Panc1 (cell line): ENCODE results near the gene NUTM2E. TPM values are rescaled to one million over a fixed set of nuclear protein-coding genes. Genes with fewer than 3 reads are reported as not detected.
"Not testable (repeated sequence)": the region's sequence is repeated elsewhere in the genome, so short reads cannot be mapped to it uniquely, and the experiment has no call there.

Experiments
- ATAC-seq: fragments of 200-7000 bp; cut with Tn5 transposase; 2 replicates; pipeline ENCODE4 v1.9.1; 2020; ENCODE audit warnings: mild to moderate bottlenecking, moderate library complexity
- BruUV-seq: library from RNA; stranded (reverse); fragments of 400-500 nt; replicated peaks from 2 replicates; lab custom pipeline; 2021; lab: Mats Ljungman, UMichigan
- CTCF ChIA-PET: fragments of 300-600 bp; sonication (Branson Sonifier 250); formaldehyde crosslinking; loops from one replicate; lab custom pipeline; 2022; ENCODE audit warnings: antibody characterized with exemption; lab: Charles Lee
- POLR2A ChIA-PET: fragments of 300-600 bp; sonication (Branson Sonifier 250); formaldehyde crosslinking; loops from one replicate; lab custom pipeline; 2022; ENCODE audit warnings: antibody characterized with exemption; lab: Charles Lee
- DNase-seq: peaks from one replicate; pipeline ENCODE4 v3.0.0-alpha.2; 2010; ENCODE audit warnings: low read depth, low spot score
- H3K27ac ChIP-seq: 2 replicates; pipeline ENCODE4 v1.5.1; 2011; ENCODE audit warnings: mild to moderate bottlenecking, low read length, inconsistent platforms
- H3K27me3 ChIP-seq: fragments of 200-500 bp; sonication (Bioruptor generic); 2 replicates; pipeline ENCODE4 v1.6.0; 2014; ENCODE audit warnings: low read length, inconsistent platforms; ENCODE audit not compliant: control insufficient read depth, insufficient read depth
- H3K36me3 ChIP-seq: fragments of 200-500 bp; sonication (Bioruptor generic); 2 replicates; pipeline ENCODE4 v1.5.1; 2014; ENCODE audit warnings: inconsistent platforms, mild to moderate bottlenecking, low read length, moderate library complexity; ENCODE audit not compliant: control insufficient read depth, insufficient read depth
- H3K4me1 ChIP-seq: 2 replicates; pipeline ENCODE4 v1.5.1; 2011; ENCODE audit warnings: inconsistent platforms, mild to moderate bottlenecking, low read length, moderate library complexity; ENCODE audit not compliant: control insufficient read depth, insufficient read depth
- H3K4me3 ChIP-seq, 2 experiments: 2 replicates each; pipeline ENCODE4 v1.5.1; 2011 to 2012; ENCODE audit warnings: low read depth in 2 of 2, low read length in 2 of 2, mild to moderate bottlenecking in 2 of 2, inconsistent platforms in 1 of 2, moderate library complexity in 1 of 2
- H3K9me3 ChIP-seq: fragments of 200-500 bp; sonication (Bioruptor generic); 2 replicates; pipeline ENCODE4 v1.5.1; 2014; ENCODE audit warnings: low read depth, mild to moderate bottlenecking, inconsistent platforms, low read length, moderate library complexity; ENCODE audit not compliant: control insufficient read depth, insufficient read depth
- in situ Hi-C: cut with HindIII; loops from 2 replicates; pipeline ENCODE4 v1.10.0; 2016; ENCODE audit warnings: low sequenced_read_pairs, low pct_unique_long_range_greater_than_20kb
- intact Hi-C: fragments of 100-400 bp; cut with micrococcal nuclease; formaldehyde crosslinking; loops from one replicate; pipeline ENCODE4 v1.10.0; 2022; ENCODE audit not compliant: unreplicated experiment
- total RNA-seq: library from RNA; stranded (reverse); gene quantifications from one replicate; pipeline ENCODE4 v1.2.1, GENCODE V29; 2021; ENCODE audit not compliant: unreplicated experiment

Gene NUTM2E
- total RNA-seq, 1 experiment from 2014 or later: 0.08 TPM

GRCh38 chr10:79862269-79862668, 35.7 kb downstream of the NUTM2E start:
- ATAC-seq, H3K4me1 ChIP-seq, H3K27ac ChIP-seq, H3K36me3 ChIP-seq, H3K27me3 ChIP-seq, DNase-seq, H3K9me3 ChIP-seq, H3K4me3 ChIP-seq, intact Hi-C loops, BruUV-seq, CTCF ChIA-PET, POLR2A ChIA-PET, in situ Hi-C loops: not testable (repeated sequence)

- H3K4me3 ChIP-seq, in situ Hi-C loops, BruUV-seq, POLR2A ChIA-PET, intact Hi-C loops, H3K36me3 ChIP-seq, H3K27ac ChIP-seq, ATAC-seq, H3K4me1 ChIP-seq, H3K9me3 ChIP-seq, CTCF ChIA-PET, H3K27me3 ChIP-seq, DNase-seq: not testable (repeated sequence)
These were observed 36.3 kb downstream of the NUTM2E start for GRCh38 chr10:79862803-79863202.

GRCh38 chr10:79866903-79867551, 40.5 kb downstream of the NUTM2E start:
- in situ Hi-C loops, H3K27ac ChIP-seq, H3K9me3 ChIP-seq, CTCF ChIA-PET, H3K4me1 ChIP-seq, H3K4me3 ChIP-seq, ATAC-seq, H3K36me3 ChIP-seq, intact Hi-C loops, DNase-seq, POLR2A ChIA-PET, H3K27me3 ChIP-seq, BruUV-seq: not testable (repeated sequence)

- DNase-seq, H3K27ac ChIP-seq, H3K36me3 ChIP-seq, intact Hi-C loops, in situ Hi-C loops, H3K9me3 ChIP-seq, CTCF ChIA-PET, H3K4me3 ChIP-seq, H3K27me3 ChIP-seq, BruUV-seq, H3K4me1 ChIP-seq, POLR2A ChIA-PET, ATAC-seq: not testable (repeated sequence)
These were observed 41.5 kb downstream of the NUTM2E start for GRCh38 chr10:79868023-79868422.

- CTCF ChIA-PET, POLR2A ChIA-PET, H3K4me3 ChIP-seq, intact Hi-C loops, in situ Hi-C loops, BruUV-seq, H3K27me3 ChIP-seq, H3K9me3 ChIP-seq, H3K27ac ChIP-seq, DNase-seq, ATAC-seq, H3K36me3 ChIP-seq, H3K4me1 ChIP-seq: not testable (repeated sequence)
These were observed 43.0 kb downstream of the NUTM2E start for GRCh38 chr10:79869439-79870097.

GRCh38 chr10:79871729-79872128, 45.2 kb downstream of the NUTM2E start:
- H3K27me3 ChIP-seq, H3K4me3 ChIP-seq, DNase-seq, CTCF ChIA-PET, H3K9me3 ChIP-seq, H3K4me1 ChIP-seq, in situ Hi-C loops, intact Hi-C loops, BruUV-seq, H3K27ac ChIP-seq, ATAC-seq, POLR2A ChIA-PET, H3K36me3 ChIP-seq: not testable (repeated sequence)
